ENCODE measurements around the gene CCL25.
"Not testable (repeated sequence)": the region's sequence is repeated elsewhere in the genome, so short reads cannot be mapped to it uniquely, and the experiment has no call there.

CCL25 gene, protein sequence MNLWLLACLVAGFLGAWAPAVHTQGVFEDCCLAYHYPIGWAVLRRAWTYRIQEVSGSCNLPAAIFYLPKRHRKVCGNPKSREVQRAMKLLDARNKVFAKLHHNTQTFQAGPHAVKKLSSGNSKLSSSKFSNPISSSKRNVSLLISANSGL

GRCh38 chr19:8052464-8052859 lies at the start of gene CCL25:
Gene CCL25 (plus strand): TSS chr19:8052760. CDS start chr19:8053050, 290 bp downstream.
- no peak for DNase-seq

DNA sequence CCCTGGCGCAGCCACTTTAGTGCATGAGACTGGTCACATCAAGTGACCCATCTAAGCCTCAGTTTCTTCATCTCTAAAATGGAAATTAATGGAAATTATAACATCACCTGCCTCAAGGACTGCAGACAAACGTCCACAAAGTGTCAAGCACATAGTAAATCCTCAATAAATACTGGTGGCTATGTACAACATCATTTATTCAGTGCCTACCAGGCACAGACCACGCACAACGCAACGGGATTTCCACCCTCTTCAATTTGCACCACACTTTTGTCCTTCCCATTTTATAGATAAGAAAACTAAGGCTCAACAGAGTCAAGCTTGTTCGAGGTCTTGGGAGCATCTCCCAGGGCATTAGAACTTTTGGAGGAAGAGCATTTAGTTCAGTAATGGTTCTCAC lies 48.6 kb upstream of the CCL25 start:
- DNase-seq: no peak

DNA sequence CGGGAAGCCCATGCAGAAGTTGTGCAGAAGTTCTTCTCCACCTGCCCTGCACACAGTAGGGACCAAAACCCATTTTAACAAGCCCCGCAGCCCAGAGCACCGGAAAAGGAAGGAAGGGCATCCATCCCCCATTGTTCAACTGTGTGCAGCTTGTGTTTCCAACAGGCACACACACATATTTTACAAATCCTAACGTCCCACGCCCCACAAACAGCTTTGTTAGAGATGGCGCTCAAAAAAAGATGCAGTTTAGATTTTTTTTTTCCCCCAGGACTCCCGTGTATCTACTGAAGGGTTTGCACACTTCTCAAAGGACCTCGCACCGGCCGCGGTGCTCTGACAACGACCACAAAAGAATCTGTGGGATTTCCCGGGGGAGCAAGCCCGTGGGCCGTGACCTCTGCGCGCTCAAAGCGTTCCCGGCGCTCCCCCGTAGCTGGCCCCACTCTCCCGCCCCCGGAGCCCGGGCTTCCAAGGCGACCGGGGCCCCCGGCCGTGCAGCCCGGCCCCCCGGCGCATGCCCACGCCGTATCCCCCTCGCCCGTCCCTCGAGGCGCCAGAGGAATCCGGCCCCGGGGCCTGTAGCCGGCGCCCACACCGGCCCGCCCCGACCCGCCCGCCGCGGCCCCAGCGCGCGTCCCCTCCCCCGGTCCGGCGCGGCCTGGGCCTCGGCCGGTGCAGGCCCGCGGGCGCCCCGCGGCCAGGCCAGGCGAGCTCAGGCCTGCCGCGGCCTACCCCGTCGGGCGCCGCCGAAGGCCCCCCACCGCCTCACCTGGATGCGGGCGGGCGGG lies 47.6 kb upstream of the CCL25 start:
- DNase-seq: peak; percentile 29

DNA sequence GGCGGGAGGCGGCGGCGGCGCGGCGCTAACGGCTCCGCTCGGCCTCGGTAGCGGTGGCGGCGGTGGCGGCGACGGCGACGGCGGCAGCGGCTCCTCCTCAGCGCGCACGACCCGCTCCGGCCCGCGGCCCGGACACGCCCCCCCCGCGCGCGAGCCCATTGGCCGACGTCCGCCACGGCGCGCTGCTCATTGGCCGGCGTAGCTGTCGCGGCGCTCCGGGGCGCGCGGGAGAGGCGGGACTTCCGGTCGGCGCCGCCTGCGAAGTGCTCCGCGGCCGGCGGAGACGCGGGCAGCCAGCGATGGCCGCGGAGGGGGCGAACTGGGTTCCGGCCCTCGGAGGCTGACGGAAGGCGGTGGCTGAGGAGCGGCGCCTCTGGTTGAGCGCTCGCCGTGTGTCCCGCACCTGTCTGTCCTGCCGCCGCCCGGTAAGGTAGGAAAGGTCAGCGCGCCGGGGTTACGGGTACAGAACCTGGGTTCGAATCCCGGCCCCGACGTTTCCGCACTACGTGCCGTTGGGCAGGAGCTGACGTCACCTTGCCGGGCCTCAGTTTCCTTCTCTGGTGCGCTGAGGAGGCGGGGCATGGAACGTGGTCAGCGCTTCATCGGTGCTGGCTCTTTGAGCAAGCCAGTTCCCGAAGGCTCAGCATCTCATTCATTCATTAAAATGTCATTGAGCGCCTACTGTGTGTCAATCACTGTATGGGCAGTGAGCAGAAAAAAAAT lies 46.9 kb upstream of the CCL25 start, which contains the start of gene ELAVL1:
TSS of gene ELAVL1 (minus strand) at position 108 of the 723 bp plus-strand sequence. CDS start 13,826 bp downstream, outside the sequence.
- peak; percentile 91 for DNase-seq

GRCh38 chr19:8017808-8018207 lies 34.8 kb upstream of the CCL25 start:
- peak; percentile 51 for DNase-seq

DNA sequence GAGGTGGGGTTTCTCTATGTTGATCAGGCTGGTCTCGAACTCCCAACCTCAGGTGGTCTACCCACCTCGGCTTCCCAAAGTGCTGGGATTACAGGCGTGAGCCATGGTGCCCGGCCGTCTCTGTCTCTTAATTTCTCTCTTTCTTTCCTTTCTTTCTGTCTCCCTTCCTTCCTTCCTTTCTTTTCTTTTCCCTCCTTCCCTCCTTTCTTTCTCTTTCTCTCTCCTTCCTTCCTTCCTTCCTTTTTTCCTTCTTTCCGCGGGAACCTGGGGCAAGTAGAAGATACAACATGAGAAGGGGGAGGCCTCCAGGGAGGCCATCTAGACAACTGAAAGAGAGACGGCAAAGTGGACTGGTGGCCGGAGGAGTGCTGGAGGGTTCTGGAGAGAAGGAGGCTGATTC lies 31.9 kb upstream of the CCL25 start:
- no peak for DNase-seq

- no peak for DNase-seq
These were observed 31.2 kb upstream of the CCL25 start for GRCh38 chr19:8021374-8021773.

DNA sequence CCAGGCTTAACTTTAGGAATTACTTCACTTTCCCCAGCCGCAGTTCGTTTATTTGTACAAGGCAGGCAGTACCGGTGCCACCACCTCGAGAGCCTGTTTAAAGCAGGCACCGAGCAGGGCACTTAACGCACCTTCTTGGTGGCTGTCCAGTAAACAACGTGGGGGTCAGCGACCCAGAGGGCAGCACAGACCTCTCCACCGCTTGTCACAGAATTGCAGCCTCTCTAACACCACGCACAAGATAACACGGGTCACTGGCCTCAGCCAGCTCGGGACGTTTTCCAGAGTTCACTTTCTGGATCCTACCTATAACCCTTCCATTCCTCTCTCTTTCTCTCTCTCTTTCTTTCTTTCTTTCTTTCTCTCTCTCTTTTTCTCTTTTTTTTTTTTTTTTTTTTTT lies 30.3 kb upstream of the CCL25 start:
- no peak for DNase-seq

DNA sequence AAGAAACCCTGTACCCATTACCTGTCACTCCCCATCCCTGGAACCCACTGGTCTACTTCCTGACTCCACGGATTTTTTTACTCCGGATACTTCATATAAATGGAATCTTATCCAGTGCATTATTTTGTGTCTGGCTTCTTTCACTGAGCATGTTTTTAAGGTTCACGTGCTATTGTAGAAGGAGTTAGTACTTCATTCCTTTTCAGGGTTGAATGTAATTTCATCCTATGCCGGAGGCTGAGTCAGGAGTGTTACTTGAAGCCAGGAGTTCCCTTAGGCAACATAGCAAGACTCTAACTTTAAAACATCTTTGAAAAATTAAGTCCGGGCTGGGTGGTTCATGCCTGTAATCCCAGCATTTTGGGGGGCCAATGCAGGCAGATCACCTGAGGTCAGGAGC lies 29.2 kb upstream of the CCL25 start:
- no peak for DNase-seq

DNA sequence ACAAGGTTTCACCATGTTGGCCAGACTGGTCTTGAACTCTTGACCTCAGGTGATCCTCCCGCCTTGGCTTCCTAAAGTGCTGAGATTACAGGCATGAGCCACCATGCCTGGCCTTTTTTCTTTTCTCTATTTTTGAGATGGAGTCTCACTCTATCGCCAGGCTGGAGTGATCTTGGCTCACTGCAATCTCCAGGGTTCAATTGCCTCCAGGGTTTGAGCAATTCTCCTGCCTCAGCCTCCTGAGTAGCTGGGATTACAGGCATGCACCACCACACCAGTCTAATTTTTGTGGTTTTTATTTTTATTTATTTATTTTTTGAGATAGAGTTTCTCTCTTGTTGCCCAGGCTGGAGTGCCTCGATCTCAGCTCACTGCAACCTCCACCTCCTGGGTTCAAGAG lies 28.3 kb upstream of the CCL25 start:
- not testable (repeated sequence) for DNase-seq

DNA sequence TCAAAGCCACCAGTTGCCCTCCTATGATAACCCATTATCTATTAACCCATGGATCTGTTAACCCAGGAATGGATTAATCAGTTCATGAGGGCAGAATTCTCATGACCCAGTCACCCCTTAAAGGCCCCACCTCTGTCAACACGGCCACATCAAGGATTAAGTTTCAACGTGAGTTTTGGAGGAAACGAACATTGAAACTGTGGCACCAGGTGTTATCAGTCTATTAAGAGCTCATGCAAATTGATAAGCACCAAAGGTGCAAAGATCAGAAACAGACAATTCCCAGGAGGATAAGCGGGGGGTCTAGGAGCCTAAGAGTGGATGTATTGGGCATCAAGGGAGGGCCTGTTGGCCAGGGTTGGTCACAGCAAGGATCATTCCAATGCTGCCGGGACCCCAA lies 27.2 kb upstream of the CCL25 start:
- DNase-seq: no peak

- DNase-seq: no peak
These were observed 23.5 kb upstream of the CCL25 start for GRCh38 chr19:8028951-8029491.

DNA sequence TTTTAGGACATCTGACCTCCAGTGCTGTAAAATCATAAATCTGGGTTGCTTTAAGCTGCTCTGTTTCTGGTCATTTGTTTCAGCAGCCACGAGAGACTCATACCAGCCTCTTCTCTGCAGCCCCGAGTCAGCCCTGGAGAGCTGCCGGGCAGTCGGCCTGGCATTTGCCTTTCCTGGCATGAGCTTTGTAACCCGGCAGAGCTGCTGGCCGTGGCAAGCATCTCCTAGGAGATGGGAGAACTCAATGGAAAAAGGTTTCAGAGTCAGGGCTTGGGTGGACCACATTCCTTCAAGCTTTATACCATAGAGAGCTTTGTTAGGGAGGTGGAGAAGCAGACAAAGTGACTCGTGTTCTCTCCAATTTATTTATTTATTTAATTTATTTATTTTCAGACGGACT lies 21.6 kb upstream of the CCL25 start:
- no peak for DNase-seq

GRCh38 chr19:8033287-8034177 lies 19.0 kb upstream of the CCL25 start:
- not testable (repeated sequence) for DNase-seq

GRCh38 chr19:8034178-8034525 lies 18.4 kb upstream of the CCL25 start:
- DNase-seq: no peak

GRCh38 chr19:8036434-8037099 lies 16.0 kb upstream of the CCL25 start:
- DNase-seq: no peak

DNA sequence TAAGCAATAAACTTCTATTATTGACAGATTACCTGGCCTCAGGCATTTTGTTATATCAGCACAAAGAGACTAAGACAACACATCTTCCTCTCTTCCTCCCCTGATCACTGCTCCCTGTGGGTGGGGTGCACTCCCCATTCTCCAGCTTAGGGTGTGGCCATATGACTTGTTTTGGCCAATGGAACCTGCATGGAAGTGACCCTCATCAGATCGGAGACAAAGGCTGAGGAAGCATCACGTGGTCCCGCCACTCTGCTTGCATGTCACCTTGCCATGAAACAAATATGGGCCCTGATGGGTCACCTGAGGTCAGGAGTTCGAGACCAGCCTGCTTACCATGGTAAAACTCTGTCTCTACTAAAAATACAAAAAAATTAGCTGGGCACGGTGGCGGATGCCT lies 13.7 kb upstream of the CCL25 start:
- DNase-seq: no peak

GRCh38 chr19:8039231-8039630 lies 13.3 kb upstream of the CCL25 start:
- DNase-seq: no peak

DNA sequence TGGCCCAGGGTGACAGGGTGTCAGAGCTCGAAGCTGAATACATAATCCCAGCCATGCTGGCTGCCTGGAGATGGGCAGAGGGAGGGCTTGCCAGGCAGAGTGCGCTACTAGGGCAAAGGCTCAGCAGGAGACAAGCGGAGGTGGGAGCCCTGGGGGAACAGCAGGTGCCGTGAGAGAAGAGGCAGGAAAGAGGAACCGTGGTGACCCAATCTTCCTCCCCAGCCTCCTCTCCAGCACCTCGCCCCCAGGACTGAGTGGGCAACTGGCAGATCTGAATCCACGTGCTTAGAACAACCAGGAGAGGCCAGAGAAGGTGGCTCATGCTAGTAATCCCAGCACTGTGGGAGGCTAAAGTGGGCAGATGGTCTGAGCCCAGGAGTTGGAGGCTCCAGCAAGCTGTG lies 11.0 kb upstream of the CCL25 start:
- no peak for DNase-seq

DNA sequence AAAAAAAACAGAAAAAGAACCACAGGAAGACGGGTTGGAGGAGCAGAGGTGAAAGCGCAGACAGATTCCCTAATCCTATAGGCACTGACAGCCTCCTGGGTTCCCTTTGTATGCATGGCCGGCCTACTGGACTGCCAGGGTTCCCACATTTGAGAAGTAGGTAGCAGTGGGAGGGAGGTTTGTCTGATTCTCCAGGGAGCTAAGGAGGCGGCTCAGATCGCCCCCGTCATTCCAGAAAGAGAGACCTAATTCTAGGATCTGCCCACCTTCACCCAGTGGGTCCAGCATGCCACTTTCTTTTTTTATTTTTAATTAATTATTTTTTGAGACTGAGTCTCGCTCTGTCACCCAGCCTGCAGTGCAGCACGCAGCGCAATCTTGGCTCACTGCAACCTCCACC lies 9.7 kb upstream of the CCL25 start:
- DNase-seq: no peak

DNA sequence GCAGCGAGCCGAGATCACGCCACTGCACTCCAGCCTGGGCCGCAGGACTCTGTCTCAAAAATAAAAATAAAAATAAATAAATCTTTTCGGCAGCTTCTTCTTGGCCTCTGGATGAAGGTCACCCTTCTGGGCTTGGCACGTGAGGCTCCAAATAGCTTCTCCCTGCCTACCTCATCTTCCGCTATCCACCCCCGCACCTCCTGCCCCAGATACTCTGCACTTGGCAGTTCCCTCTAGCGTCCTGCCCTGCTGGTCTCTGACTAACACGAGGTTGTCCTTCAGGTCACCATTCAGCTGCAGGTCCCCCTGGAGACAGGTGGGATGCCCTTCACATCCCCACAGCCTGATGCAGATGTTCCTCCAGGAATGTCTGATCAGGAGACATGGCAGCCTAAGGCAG lies 8.5 kb upstream of the CCL25 start:
- no peak for DNase-seq

- DNase-seq: no peak
These were observed 6.5 kb upstream of the CCL25 start for GRCh38 chr19:8045872-8046568.

Measured in CD4-positive, alpha-beta T cell treated with Interleukin-10 for 1 hour (primary cell).